ENCODE results near the gene FMN2.
"Not testable (repeated sequence)": the region's sequence is repeated elsewhere in the genome, so short reads cannot be mapped to it uniquely, and the experiment has no call there.

The FMN2 gene

DNA sequence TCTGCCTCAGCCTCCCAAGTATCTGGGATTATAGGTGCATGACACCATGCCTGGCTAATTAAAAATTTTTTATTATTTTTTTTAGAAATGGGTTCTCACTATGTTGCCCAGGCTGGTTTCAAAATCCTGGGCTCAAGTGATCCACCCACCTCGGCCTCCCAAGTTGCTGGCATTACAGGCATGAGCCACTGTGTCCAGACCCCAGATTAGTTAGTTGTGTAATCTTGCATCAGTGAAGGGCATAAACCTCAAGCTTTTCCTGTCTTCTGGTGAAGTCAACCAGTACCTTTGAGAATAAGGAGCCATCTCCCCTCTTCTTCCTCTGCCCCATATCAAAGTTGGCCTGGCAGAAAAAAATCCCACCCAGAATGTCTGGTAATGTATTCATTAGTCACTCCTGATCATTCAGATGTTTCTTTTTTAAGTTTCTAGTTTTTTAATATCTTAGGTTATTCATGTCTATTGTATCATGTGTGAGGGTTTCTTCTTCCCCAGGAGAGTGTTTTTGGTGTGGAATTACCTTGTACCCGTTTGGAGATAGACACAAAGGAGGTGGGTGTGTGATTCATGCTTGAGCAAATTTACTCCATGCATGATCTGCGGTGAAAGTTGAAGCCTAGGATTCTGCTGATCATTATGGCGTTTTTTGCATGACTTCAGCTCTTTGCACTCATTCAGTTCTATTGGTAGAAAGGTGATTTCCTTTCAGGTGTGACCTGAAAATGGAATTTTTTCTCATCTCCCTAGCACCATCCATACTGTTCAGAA, 144.0 kb downstream of the FMN2 start:
- Mint-ChIP-seq H3K4me3 (no peak overlapping the region), H3K36me3 (no peaks in the 10 kb centered on the region), H3K27me3 (no peaks in the 10 kb centered on the region), H3K9me3 (no peaks in the 10 kb centered on the region), H3K4me1 (no peaks in the 10 kb centered on the region), H3K27ac (no peak overlapping the region)

DNA sequence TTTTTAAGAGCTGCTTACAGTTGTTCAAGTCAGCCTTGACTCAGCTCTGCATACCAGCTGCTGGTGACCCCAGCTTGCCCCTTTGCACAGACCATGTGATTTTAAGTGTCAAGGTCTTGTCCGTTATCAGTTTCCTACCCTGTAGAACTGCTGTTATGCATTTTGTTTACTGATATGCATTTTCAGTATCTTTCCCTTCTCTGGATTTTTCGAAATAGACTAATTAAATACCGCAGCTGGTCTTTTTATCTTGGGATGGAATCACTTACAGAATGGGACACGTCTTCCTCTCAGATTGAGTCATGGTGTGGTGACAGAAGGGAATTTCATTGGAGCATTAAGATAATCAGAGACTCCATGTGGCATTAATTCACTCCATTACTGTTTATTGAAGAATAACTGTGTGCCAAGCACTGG, 145.6 kb downstream of the FMN2 start:
- H3K36me3 Mint-ChIP-seq, result no peaks in the 10 kb centered on the region
- no peak overlapping the region for H3K4me3 Mint-ChIP-seq
- H3K9me3 Mint-ChIP-seq, result peaks cover 4% of the 10 kb centered on the region

DNA sequence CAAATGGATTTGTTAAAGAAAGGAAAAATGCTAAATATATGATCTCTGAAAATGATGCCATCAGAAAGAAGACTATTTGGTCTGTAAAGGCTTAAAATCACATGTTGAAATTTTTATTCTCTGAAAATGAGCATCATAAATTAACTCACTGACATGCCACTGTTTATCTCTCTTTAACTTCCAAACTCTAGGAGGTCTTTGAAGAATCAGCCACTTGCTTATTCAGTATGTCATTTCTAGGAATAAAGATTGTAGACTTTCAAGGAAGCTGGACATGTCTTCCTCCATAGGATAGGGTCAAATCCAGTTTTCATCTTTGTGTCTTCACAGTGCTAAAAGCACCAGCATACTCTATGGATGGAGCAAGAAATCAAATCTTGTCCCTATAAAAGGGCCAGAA, 147.6 kb downstream of the FMN2 start:
- Mint-ChIP-seq H3K4me1 (no peaks in the 10 kb centered on the region), H3K27ac (no peak overlapping the region), H3K36me3 (no peaks in the 10 kb centered on the region), H3K27me3 (no peaks in the 10 kb centered on the region), H3K9me3 (peaks cover 5% of the 10 kb centered on the region), H3K4me3 (no peak overlapping the region)

More for the DNA sequence above, 145.6 kb downstream of the FMN2 start:
- no peaks in the 10 kb centered on the region for H3K4me1 Mint-ChIP-seq
- H3K27ac Mint-ChIP-seq, result no peak overlapping the region
- H3K27me3 Mint-ChIP-seq, result no peaks in the 10 kb centered on the region

DNA sequence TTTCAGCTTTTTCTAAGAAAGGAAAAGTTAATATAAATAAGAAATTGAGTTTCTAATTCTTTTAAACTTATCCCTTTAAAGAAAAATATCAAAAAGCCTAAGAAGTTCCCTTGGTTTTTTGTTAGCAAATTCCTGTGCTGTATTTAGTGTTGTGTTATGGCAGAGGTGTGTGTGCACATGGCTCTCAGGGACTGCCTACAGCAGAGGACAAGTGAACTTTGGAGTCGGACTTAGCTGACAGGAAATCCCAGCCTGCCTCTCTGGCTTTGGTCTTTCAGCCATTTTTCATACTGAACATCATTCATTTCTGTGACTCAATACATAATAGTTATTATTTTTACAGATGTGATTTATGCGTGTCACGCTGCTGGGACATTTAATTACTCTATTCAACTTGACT, 149.6 kb downstream of the FMN2 start:
- no peak overlapping the region for H3K27ac Mint-ChIP-seq
- H3K27me3 Mint-ChIP-seq, result no peaks in the 10 kb centered on the region
- no peaks in the 10 kb centered on the region for H3K36me3 Mint-ChIP-seq
- H3K4me3 Mint-ChIP-seq, result no peak overlapping the region
- H3K4me1 Mint-ChIP-seq, result no peaks in the 10 kb centered on the region
- peaks cover 9% of the 10 kb centered on the region for H3K9me3 Mint-ChIP-seq

DNA sequence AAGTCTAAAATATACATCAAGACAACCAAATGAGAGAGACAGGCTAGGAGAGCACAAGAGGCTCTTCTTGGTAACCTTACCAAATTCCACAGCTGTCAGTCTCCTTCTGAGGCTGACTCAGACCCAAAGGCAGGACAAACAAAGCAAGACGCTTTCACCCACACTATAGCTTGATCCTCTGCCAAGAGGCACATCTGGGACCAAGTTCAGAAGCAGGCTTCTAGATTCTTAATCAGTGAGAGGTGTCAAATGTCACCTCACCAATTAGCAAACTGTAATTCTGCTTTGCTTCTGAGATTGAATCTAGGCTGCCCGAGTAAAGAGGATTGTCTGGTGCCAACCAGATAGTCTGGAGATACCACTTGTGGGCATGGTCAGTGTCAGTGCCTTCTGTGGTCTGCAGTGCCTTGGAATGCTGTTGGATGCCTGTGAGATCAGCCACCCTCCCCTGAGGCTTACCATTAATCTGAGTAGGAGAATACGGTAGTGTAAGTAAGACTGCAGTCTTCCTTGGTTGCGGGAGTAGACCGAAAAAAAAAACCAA, 151.0 kb downstream of the FMN2 start:
- H3K27ac Mint-ChIP-seq, result no peak overlapping the region
- H3K36me3 Mint-ChIP-seq, result no peaks in the 10 kb centered on the region
- no peak overlapping the region for H3K4me3 Mint-ChIP-seq
- H3K9me3 Mint-ChIP-seq, result peaks cover 9% of the 10 kb centered on the region
- H3K4me1 Mint-ChIP-seq, result no peaks in the 10 kb centered on the region
- H3K27me3 Mint-ChIP-seq, result no peaks in the 10 kb centered on the region

DNA sequence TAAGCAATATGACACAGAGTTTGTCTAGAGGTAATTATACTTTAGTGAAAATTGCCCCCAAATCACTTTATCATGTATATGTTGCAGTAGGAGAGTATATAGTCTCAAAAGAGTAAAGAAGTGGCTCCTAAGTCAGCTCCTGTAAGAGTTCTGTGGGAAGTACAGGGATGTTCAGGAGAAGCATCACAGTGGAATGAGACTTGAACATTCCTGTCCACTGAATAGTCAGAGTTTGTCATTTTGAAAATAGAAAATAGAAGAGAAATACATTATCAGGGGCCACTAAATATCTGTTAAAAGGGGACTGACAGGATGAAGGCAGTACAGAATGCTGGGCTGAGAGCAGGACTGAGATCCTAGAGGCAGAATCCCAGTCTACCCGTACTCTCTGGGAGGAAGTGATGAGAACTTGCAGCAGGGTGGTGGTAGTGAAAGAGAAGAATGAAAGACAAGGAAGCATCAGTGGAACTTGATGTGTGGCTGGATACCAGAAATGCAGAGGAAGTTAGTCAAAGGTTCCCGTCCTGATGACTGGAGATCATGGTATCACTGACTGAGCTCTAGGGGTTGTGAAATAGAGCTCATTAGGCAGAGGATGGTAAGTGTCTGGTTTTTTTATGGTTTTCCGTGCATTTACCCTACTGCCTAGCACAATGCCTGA, 153.4 kb downstream of the FMN2 start:
- Mint-ChIP-seq H3K9me3 (peaks cover 20% of the 10 kb centered on the region), H3K27ac (no peak overlapping the region), H3K36me3 (no peaks in the 10 kb centered on the region), H3K4me3 (no peak overlapping the region), H3K4me1 (no peaks in the 10 kb centered on the region), H3K27me3 (no peaks in the 10 kb centered on the region)

DNA sequence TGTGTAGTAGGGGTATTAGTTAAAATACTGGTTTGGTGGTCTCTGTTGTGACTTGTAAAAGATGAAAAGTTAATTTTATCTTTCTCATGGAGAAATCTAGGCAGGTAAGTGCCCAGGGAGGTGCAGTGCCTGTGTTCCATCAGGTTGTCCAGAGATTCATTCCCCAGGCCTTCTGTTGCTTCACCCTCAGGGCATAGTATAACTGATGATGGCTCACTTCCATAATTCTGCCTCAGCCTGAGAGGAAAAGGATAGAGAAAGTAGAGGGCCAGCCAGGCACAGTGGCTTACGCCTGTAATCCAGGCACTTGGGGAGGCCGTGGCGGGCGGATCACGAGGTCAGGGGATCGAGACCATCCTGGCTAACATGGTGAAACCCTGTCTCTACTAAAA, 153.9 kb downstream of the FMN2 start:
- H3K4me3 Mint-ChIP-seq, result no peak overlapping the region
- peaks cover 25% of the 10 kb centered on the region for H3K9me3 Mint-ChIP-seq
- no peak overlapping the region for H3K27ac Mint-ChIP-seq
- no peaks in the 10 kb centered on the region for H3K36me3 Mint-ChIP-seq
- H3K4me1 Mint-ChIP-seq, result no peaks in the 10 kb centered on the region
- no peaks in the 10 kb centered on the region for H3K27me3 Mint-ChIP-seq

DNA sequence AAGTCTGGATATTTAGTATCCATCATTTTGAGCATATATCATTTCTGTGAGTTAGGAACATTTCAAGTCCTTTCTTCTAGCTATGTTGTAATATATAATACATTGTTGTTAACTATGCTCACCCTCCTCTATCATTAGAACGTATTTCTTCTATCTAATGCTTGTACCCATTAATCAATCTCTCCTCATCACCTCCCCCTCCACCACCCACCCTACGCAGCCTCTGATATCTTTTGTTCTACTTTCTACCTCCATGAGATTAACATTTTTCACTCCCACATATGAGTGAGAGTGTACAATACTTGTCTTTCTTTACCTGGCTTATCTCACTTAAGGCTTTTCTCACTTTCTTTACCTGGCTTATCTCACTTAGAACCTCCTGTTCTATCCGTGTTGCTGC, 156.2 kb downstream of the FMN2 start:
- no peaks in the 10 kb centered on the region for H3K27me3 Mint-ChIP-seq
- H3K27ac Mint-ChIP-seq, result no peak overlapping the region
- H3K4me1 Mint-ChIP-seq, result no peaks in the 10 kb centered on the region
- no peaks in the 10 kb centered on the region for H3K36me3 Mint-ChIP-seq
- no peak overlapping the region for H3K4me3 Mint-ChIP-seq
- H3K9me3 Mint-ChIP-seq, result peaks cover 20% of the 10 kb centered on the region

DNA sequence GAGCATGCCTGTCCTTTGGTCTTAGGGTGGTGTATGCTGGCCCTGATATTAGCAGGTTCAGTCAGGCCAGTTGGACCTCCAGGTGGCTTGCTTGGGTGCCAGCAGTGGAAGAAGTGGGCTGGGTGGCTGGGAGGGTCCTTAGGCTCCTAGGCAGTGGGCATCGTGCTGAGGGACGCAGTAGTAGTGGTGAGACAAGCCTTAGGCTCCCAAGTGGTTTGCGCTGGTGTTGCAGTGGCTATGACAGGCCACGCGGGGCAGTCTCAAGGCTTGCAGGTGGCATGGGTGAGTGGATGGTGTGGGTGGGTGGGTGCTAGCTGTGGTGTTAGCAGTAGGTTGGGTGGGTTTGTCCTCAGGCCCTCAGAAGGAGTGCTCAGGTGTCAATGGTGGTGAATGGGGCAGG, 162.3 kb downstream of the FMN2 start:
- Mint-ChIP-seq H3K9me3 (peaks cover 25% of the 10 kb centered on the region), H3K36me3 (no peaks in the 10 kb centered on the region), H3K4me1 (no peaks in the 10 kb centered on the region), H3K27ac (no peak overlapping the region), H3K4me3 (no peak overlapping the region), H3K27me3 (peaks cover 6% of the 10 kb centered on the region)

DNA sequence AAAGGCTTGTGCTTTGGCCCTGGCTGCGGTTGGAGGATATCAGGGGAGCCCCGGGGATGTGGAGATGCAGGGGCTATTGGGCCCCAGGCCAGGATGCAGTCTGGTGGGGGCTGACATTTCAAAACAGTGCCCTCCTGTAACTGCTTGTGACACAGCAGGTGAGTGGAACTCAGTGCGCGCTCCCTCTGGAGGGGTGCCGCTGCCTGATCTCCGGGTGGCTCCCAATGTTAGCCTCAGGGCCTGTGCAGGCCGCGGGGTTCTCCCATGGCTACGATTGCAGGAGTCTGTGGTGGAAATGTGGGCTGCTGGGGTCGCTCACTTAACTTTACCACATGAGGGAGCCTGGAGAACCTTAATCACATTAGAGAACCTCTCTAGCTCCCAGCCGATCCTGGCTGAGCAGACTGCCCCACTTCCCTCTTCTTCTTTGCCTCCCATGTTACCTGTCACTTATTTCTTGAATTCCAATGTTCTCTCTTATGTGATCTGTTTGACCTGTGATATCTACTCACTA, 163.2 kb downstream of the FMN2 start:
- Mint-ChIP-seq H3K4me1 (no peaks in the 10 kb centered on the region), H3K9me3 (peaks cover 17% of the 10 kb centered on the region)

DNA sequence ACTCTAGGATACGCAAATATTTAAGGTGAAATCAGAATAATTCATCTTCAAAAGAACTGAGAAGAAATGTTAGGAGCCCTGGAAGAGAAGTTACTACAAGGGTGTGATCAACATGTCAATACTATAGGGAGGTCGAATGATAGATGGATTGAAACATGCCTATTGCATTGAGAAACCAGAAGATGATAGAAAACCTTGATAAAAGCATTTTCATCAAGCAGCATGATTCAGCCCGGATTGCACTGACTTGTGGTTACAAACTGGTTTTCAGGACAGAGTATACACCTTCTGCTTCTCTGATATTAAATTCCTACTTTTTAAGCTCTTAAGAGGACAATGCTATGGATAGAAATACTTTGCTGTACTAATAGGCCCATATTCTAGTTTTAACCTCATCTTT, 164.2 kb downstream of the FMN2 start:
- Mint-ChIP-seq H3K9me3 (peaks cover 11% of the 10 kb centered on the region), H3K4me3 (no peak overlapping the region), H3K4me1 (no peaks in the 10 kb centered on the region), H3K27ac (no peak overlapping the region), H3K27me3 (peaks cover 6% of the 10 kb centered on the region), H3K36me3 (no peaks in the 10 kb centered on the region)

More for the DNA sequence above, 163.2 kb downstream of the FMN2 start:
- Mint-ChIP-seq H3K36me3 (no peaks in the 10 kb centered on the region), H3K4me3 (no peak overlapping the region), H3K27ac (no peak overlapping the region), H3K27me3 (peaks cover 6% of the 10 kb centered on the region)

DNA sequence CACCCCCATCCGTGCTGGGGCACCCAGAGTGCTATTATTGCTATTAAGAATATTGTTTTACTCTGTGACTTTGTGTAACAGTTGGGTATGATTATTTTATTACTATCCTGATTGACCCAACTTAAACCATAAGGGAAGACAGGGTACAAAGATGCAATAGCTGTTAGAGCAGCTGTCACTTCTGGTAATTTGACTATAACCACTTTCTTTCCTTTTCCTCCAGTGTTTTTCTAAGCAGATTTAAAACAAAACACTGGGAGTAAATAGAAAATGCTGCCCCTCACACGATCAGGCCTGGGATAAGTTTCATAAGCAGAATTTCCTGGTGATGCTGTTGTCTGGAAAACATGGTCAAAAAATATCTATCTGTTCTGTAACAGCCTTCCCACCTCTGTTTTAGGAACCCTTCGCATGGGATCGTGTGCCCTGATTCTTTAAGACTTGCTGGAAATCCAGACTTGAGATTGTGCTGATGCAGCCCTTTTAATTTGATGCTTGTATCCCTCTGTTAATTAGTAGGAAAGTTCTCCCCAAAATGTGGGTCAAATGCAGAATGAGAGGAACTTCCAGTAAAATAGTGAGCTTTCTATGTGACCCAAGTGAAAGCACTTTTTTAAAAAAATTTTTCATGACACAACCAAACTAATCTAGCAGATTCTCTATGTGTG, 165.3 kb downstream of the FMN2 start:
- Mint-ChIP-seq H3K4me1 (no peaks in the 10 kb centered on the region), H3K27me3 (peaks cover 6% of the 10 kb centered on the region), H3K36me3 (no peaks in the 10 kb centered on the region), H3K9me3 (peaks cover 11% of the 10 kb centered on the region), H3K27ac (no peak overlapping the region), H3K4me3 (no peak overlapping the region)

DNA sequence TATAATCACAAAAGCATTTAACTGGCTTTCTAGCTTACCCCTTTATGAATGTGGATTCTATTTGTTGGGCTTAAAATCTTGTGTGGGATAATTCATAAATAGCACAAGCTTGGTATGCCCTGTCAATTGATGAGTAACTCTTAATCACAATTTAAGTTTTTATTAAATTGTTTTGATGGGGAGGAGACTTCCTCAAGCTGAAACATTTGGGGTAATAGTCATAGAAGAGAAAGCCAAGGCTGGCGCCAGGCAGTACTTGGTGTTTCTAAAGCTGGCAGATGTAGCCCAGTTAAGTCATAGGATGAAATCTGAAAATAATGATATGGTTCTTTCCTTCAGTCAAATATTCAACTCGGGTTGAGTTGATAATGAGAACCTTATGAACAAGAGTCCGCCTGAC, 167.2 kb downstream of the FMN2 start:
- Mint-ChIP-seq H3K36me3 (no peaks in the 10 kb centered on the region), H3K27me3 (peaks cover 2% of the 10 kb centered on the region), H3K9me3 (peaks cover 4% of the 10 kb centered on the region), H3K4me3 (no peak overlapping the region), H3K27ac (no peak overlapping the region), H3K4me1 (no peaks in the 10 kb centered on the region)

DNA sequence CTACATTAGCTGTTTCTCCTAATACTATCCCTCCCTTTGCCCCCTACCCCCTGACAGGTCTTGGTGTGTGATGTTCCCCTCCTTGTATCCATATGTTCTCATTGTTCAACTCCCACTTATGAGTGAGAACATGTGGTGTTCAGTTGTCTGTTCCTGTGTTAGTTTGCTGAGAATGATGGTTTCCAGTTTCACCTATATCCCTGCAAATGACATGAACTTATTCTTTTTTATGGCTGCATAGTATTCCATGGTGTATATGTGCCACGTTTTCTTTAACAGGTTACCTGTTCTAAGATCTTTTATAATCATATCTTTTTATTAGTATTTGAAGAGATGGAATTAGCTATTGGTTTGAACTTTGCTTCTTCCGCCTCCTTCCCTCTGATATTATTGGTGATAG, 172.8 kb downstream of the FMN2 start:
- H3K27ac Mint-ChIP-seq, H3K9me3 Mint-ChIP-seq, H3K4me3 Mint-ChIP-seq, H3K36me3 Mint-ChIP-seq, H3K27me3 Mint-ChIP-seq, H3K4me1 Mint-ChIP-seq: not testable (repeated sequence)

DNA sequence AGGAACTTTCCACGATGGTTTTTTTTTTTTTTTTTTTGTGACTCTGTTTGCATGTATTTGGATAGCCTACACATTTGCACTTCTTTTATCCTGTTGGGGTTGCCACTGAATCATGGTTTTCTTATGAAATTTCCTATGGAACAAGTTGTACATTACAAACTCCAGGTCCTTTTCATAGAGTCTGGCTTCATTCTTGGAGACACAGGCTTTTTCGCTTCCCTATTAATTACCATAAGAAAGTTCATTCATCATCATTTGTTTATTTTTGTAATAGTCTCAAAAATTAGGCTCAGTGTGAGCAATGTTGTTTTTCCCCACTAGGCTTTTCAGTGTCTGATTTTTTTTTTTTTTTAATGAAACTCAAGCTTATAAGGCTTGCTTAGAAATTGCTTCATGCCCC, 179.4 kb downstream of the FMN2 start:
- Mint-ChIP-seq H3K27ac (no peak overlapping the region), H3K9me3 (peaks cover 9% of the 10 kb centered on the region), H3K4me3 (no peak overlapping the region), H3K4me1 (no peaks in the 10 kb centered on the region), H3K36me3 (no peaks in the 10 kb centered on the region), H3K27me3 (no peaks in the 10 kb centered on the region)

DNA sequence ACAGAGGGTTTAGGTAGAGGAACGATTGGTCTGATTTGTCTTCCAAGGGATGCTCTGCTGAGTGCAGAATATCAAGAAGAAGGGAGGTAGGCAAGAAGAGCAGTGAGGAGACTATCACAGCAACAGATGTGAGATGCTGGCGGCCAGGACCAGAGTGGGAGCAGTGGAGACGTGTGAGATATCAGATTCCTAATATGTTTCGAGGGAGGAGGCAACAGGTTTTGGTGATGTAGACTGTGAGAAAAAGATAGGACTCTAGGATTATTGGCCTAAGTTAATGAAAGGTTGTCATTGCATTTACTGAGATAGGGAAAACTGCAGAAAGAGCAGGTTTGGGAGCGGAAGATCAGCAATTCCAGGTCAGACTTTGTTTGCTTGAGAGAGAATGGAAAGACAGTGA, 182.9 kb downstream of the FMN2 start:
- Mint-ChIP-seq H3K4me3 (no peak overlapping the region), H3K4me1 (no peaks in the 10 kb centered on the region)

More for the DNA sequence above, 182.9 kb downstream of the FMN2 start:
- Mint-ChIP-seq H3K27ac (no peak overlapping the region), H3K36me3 (no peaks in the 10 kb centered on the region), H3K9me3 (peaks cover 13% of the 10 kb centered on the region), H3K27me3 (no peaks in the 10 kb centered on the region)
